Fibroblast of lung (primary cell): ENCODE data around the gene HDAC4. TPM values are rescaled to one million over a fixed set of nuclear protein-coding genes. Genes with fewer than 3 reads are reported as not detected.
A peak's percentile ranks its signal among the peaks of the same experiment; 100 is the strongest.

Source experiments
- DNase-seq, 2 donors: peaks; one replicate each; pipeline versions ENCODE4 v3.0.0 to v3.0.0-alpha.2; 2010; ENCODE audit warnings: low read depth in 2 of 2
- H2AFZ ChIP-seq: 2 replicates; pipeline ENCODE4 v1.5.1; 2012; ENCODE audit warnings: low read length, control low read depth, inconsistent platforms
- H3K27ac ChIP-seq: 2 replicates; pipeline ENCODE4 v1.5.1; 2011; ENCODE audit warnings: low read length, control low read depth; ENCODE audit not compliant: insufficient read depth
- H3K27me3 ChIP-seq: 2 replicates; pipeline ENCODE4 v1.5.1; 2011; ENCODE audit warnings: mild to moderate bottlenecking, low read length; ENCODE audit not compliant: control insufficient read depth, insufficient read depth
- H3K36me3 ChIP-seq: 2 replicates; pipeline ENCODE4 v1.5.1; 2011; ENCODE audit warnings: low read length; ENCODE audit not compliant: control insufficient read depth, insufficient read depth
- H3K4me1 ChIP-seq: 2 replicates; pipeline ENCODE4 v1.5.1; 2011; ENCODE audit warnings: low read length; ENCODE audit not compliant: control insufficient read depth, insufficient read depth; ENCODE audit errors: extremely low read depth
- H3K4me2 ChIP-seq: 2 replicates; pipeline ENCODE4 v1.5.1; 2011; ENCODE audit warnings: low read length, control low read depth; ENCODE audit not compliant: insufficient read depth; ENCODE audit errors: extremely low read depth
- H3K4me3 ChIP-seq, 4 experiments: fragments of 200-600 bp in 1 of 4; sonication (generic) in 1 of 4; replicated peaks in 1 of 4; 2 replicates each; pipeline ENCODE4 v1.5.1; 2011 to 2016; ENCODE audit warnings: low read length in 4 of 4, low read depth in 3 of 4, mild to moderate bottlenecking in 3 of 4, control low read depth in 2 of 4, inconsistent platforms in 1 of 4, mixed read lengths in 1 of 4; ENCODE audit not compliant: insufficient read depth in 1 of 4; ENCODE audit errors: control extremely low read depth in 1 of 4
- H3K79me2 ChIP-seq: 2 replicates; pipeline ENCODE4 v1.5.1; 2012; ENCODE audit warnings: mild to moderate bottlenecking, low read length, inconsistent platforms; ENCODE audit not compliant: control insufficient read depth, insufficient read depth
- H3K9ac ChIP-seq: 2 replicates; pipeline ENCODE4 v1.5.1; 2011; ENCODE audit warnings: mild to moderate bottlenecking, low read length, control low read depth; ENCODE audit not compliant: insufficient read depth
- H3K9me3 ChIP-seq: 2 replicates; pipeline ENCODE4 v1.5.1; 2012; ENCODE audit warnings: low read depth, low read length; ENCODE audit not compliant: control insufficient read depth, insufficient read depth
- H4K20me1 ChIP-seq: 2 replicates; pipeline ENCODE4 v1.5.1; 2011; ENCODE audit warnings: low read length; ENCODE audit not compliant: control insufficient read depth, insufficient read depth; ENCODE audit errors: extremely low read depth
- CTCF ChIP-seq, 2 donors: IDR thresholded peaks in 1 of 2; conservative IDR thresholded peaks in 1 of 2; 1 replicate in 1 of 2; 2 replicates in 1 of 2; pipeline ENCODE4 v1.5.1; 2011 to 2012; ENCODE audit warnings: low read length in 2 of 2, control low read depth in 1 of 2, inconsistent platforms in 1 of 2, low read depth in 1 of 2, mild to moderate bottlenecking in 1 of 2
- EZH2 ChIP-seq: IDR thresholded peaks from 2 replicates; pipeline ENCODE4 v1.5.1; 2012; ENCODE audit warnings: low read length, control low read depth, mild to moderate bottlenecking; ENCODE audit errors: missing control alignments
- polyA plus RNA-seq, 2 donors: library from polyadenylated mRNA; depleted of rRNA in 1 of 2; stranded (reverse) in 1 of 2; unstranded in 1 of 2; fragments of >200 nt; gene quantifications; 2 replicates each; pipeline ENCODE4 v1.2.1, GENCODE V29; 2011 to 2012; ENCODE audit warnings: missing spikeins in 1 of 2
- total RNA-seq: library from RNA; depleted of rRNA; stranded (reverse); fragments of >200 nt; gene quantifications from 2 replicates; pipeline ENCODE4 v1.2.1, GENCODE V29; 2014

HDAC4 gene
- total and polyA plus RNA-seq, 2 donors (not counting 1 experiment from before 2014, with no cell fraction given): 7.4 to 19.8 TPM

- peak overlapping the region; percentile 18 for H3K9ac ChIP-seq
- H2AFZ ChIP-seq: peak overlapping the region; percentile 49
- no peak overlapping the region for H3K4me3 ChIP-seq
- peaks cover 11% of the 10 kb centered on the region for H3K79me2 ChIP-seq
- H3K4me2 ChIP-seq: peak overlapping the region; percentile 32
- H3K27me3 ChIP-seq: no peaks in the 10 kb centered on the region
- peaks cover 29% of the 10 kb centered on the region for H3K4me1 ChIP-seq
- no peaks in the 10 kb centered on the region for H4K20me1 ChIP-seq
- H3K9me3 ChIP-seq: no peaks in the 10 kb centered on the region
- no peaks in the 10 kb centered on the region for H3K36me3 ChIP-seq
- H3K27ac ChIP-seq: peak overlapping the region; percentile 83
- TF ChIP-seq EZH2 (no peak), CTCF (conservative IDR thresholded peaks at IDR 0.05 in 1 of 2, IDR thresholded peaks at IDR 0.05 in 1 of 2; ENCODE audit: low read depth in 1 of 2, low read length in 2 of 2) (peak; percentile 26 to 48)
- peak; percentile 80 to 91 for DNase-seq
These were observed 133.4 kb downstream of the HDAC4 start for GRCh38 chr2:239267288-239267951.

- Histone ChIP-seq H3K9me3 (no peaks in the 10 kb centered on the region), H3K4me3 (no peak overlapping the region), H2AFZ (no peak overlapping the region), H3K4me2 (peak overlapping the region; percentile 32), H3K4me1 (peaks cover 29% of the 10 kb centered on the region), H4K20me1 (no peaks in the 10 kb centered on the region), H3K27me3 (no peaks in the 10 kb centered on the region), H3K79me2 (peaks cover 11% of the 10 kb centered on the region), H3K36me3 (no peaks in the 10 kb centered on the region), H3K9ac (no peak overlapping the region), H3K27ac (peak overlapping the region; percentile 83)
- TF ChIP-seq CTCF (conservative IDR thresholded peaks at IDR 0.05 in 1 of 2, IDR thresholded peaks at IDR 0.05 in 1 of 2; ENCODE audit: low read depth in 1 of 2, low read length in 2 of 2) (no peak), EZH2 (no peak)
- no peak for DNase-seq
These were observed 134.0 kb downstream of the HDAC4 start for GRCh38 chr2:239266779-239267287.

- TF ChIP-seq EZH2: no peak
- TF ChIP-seq CTCF (conservative IDR thresholded peaks at IDR 0.05 in 1 of 2, IDR thresholded peaks at IDR 0.05 in 1 of 2; ENCODE audit: low read depth in 1 of 2, low read length in 2 of 2): no peak
- peaks cover 29% of the 10 kb centered on the region for H3K4me1 ChIP-seq
- H4K20me1 ChIP-seq: no peaks in the 10 kb centered on the region
- H3K27ac ChIP-seq: no peak overlapping the region
- H2AFZ ChIP-seq: no peak overlapping the region
- no peaks in the 10 kb centered on the region for H3K27me3 ChIP-seq
- H3K9ac ChIP-seq: no peak overlapping the region
- no peaks in the 10 kb centered on the region for H3K9me3 ChIP-seq
- H3K79me2 ChIP-seq: peaks cover 11% of the 10 kb centered on the region
- no peaks in the 10 kb centered on the region for H3K36me3 ChIP-seq
- no peak overlapping the region for H3K4me3 ChIP-seq
- no peak for DNase-seq
- H3K4me2 ChIP-seq: no peak overlapping the region
These were observed 134.4 kb downstream of the HDAC4 start for GRCh38 chr2:239266434-239266766.
